ENCODE measurements around the gene TSPO2. TPM values are rescaled to one million over a fixed set of nuclear protein-coding genes. Genes with fewer than 3 reads are reported as not detected.
"Not testable (repeated sequence)": the region's sequence is repeated elsewhere in the genome, so short reads cannot be mapped to it uniquely, and the experiment has no call there.

Gene TSPO2
- total RNA-seq, 1 donor from 2014 or later = not detected

DNA sequence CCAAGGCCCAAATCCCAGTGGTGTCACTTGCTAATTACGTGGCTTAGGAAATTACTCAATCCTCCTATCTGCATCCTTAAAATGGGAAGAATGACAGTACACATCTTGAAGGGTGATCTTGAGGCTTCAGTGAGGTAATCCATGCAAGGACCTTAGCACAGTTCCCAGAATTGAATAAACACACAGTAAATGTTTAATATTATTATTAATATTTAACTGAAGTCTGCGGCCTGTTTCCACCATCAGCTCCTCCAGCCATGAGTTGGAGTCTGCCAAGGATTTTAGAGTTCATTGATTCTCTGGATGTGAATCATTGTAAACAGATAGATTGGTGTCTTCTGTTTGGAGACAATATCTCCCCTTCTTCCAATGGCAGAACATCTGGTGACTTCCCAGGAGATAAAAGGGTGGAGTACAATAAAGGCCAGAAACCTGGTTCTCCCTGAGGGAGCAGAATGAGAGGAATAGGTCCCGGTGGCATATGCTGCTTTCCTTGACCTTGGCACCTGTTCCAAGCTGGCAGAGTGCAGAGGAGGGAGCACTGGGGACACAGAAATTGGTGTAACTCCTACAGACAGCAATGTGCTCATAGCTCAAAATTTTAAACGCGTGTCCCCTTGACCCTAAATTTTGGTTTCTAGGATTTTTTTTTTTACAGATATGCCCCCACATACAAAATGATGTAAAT is 28.7 kb upstream of the TSPO2 start:
- H3K27ac Mint-ChIP-seq = no peak overlapping the region
- H3K4me3 Mint-ChIP-seq = no peak overlapping the region
- intact Hi-C loops (cut with micrococcal nuclease) = no loop called here
- H3K36me3 Mint-ChIP-seq (ENCODE audit: low read depth) = no peaks in the 10 kb centered on the region
- H3K4me1 Mint-ChIP-seq = no peaks in the 10 kb centered on the region
- no peak for DNase-seq
- H3K27me3 Mint-ChIP-seq = peaks cover 1% of the 10 kb centered on the region
- H3K9me3 Mint-ChIP-seq = no peaks in the 10 kb centered on the region

DNA sequence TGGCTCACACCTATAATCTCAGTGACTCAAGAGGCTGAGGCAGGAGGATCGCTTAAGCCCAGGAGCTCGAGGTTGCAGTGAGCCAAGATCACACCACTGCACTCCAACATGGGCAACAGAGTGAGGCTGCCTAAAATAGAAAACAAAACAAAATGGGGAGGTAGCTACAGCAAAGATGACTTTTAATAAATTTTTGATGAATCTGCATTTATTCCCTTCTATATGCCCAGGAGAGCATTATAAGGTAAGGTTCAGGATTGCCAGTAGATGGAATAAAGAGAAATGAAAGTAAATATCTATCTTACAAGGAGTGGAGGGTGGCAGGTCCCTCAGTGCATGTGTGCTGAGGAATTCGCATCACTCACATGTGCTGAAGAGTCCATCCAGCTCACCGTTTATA is 27.5 kb upstream of the TSPO2 start:
- intact Hi-C loops (cut with micrococcal nuclease) = no loop called here
- Mint-ChIP-seq H3K4me1 (no peaks in the 10 kb centered on the region), H3K27me3 (peaks cover 1% of the 10 kb centered on the region), H3K4me3 (no peak overlapping the region), H3K36me3 (ENCODE audit: low read depth) (no peaks in the 10 kb centered on the region), H3K27ac (no peak overlapping the region), H3K9me3 (no peaks in the 10 kb centered on the region)
- DNase-seq = no peak

DNA sequence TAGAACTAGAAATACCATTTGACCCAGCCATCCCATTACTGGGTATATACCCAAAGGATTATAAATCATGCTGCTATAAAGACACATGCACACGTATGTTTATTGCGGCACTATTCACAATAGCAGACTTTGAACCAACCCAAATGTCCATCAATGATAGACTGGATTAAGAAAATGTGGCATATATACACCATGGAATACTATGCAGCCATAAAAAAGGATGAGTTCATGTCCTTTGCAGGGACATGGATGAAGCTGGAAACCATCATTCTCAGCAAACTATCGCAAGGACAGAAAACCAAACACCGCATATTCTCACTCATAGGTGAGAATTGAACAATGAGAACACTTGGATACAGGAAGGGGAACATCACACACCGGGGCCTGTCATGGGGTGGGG is 26.4 kb upstream of the TSPO2 start:
- H3K27me3 Mint-ChIP-seq; H3K9me3 Mint-ChIP-seq; intact Hi-C loops (cut with micrococcal nuclease); H3K4me3 Mint-ChIP-seq; DNase-seq; H3K4me1 Mint-ChIP-seq; H3K27ac Mint-ChIP-seq; H3K36me3 Mint-ChIP-seq (ENCODE audit: low read depth): not testable (repeated sequence)

DNA sequence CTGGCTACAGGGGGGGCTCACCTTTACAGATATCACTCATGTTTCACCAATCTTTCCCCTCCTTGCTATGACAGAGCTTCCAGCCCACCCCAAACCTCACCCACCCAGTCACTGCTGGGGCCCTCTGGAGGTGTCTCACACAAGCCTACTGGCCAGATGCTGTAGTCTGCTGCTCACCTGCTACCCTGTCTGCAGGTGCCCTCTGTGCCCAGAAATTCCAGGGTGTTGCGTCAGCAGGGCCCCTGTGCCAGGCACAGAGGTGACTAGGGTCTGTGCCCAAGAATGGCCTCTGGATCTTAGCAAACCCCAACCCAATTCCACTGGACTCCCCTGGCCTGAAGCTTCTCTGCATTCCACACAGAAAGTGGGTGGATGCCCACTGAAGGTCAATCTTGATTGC is 24.6 kb upstream of the TSPO2 start:
- H3K9me3 Mint-ChIP-seq = no peaks in the 10 kb centered on the region
- no peaks in the 10 kb centered on the region for H3K27me3 Mint-ChIP-seq
- no peaks in the 10 kb centered on the region for H3K4me1 Mint-ChIP-seq
- H3K4me3 Mint-ChIP-seq = no peak overlapping the region
- H3K27ac Mint-ChIP-seq = no peak overlapping the region
- H3K36me3 Mint-ChIP-seq (ENCODE audit: low read depth) = peaks cover 3% of the 10 kb centered on the region
- no peak for DNase-seq
- intact Hi-C loops (cut with micrococcal nuclease) = no loop called here

DNA sequence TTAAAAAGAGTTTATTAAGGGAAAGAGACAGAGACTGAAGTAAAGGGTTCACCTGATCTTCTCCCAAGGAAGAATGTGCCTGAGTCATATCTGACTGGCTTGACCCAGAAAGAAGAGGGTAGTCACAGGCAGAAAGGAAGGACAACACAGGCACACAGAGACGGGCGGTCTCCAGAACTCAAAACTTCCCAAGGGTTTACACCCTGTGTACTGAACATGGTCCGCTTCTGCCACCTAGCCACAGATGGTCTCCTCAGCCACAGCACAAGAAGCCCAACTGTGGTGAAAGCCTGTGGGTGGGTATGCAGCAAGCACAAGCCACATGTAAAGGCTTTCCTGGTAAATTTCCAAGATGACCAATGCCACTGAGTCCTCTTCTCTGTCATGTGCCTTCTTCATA is 20.4 kb upstream of the TSPO2 start:
- intact Hi-C loops (cut with micrococcal nuclease) = no loop called here
- Mint-ChIP-seq H3K4me3 (no peak overlapping the region), H3K9me3 (no peaks in the 10 kb centered on the region), H3K27me3 (no peaks in the 10 kb centered on the region), H3K36me3 (ENCODE audit: low read depth) (peaks cover 3% of the 10 kb centered on the region), H3K4me1 (peaks cover 2% of the 10 kb centered on the region), H3K27ac (no peak overlapping the region)
- DNase-seq = no peak

DNA sequence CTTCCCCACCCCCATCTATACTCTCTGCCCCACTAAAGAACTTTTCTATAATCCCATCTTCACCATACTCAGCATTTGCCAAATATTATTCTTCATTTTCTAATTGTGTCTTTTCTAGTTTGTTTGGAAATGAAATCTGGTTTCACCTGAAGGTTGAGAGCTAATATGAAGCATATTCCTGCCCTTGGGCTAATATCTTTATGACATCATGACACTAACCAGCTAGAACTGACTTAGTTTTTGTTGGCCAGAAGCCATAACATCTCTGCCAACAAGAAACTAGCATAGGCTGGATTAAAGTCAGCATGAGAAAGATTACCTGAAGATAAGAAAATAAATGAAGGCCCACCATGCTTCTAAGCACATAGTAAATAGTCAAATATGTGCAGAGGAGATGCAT is 20.0 kb upstream of the TSPO2 start:
- DNase-seq = no peak
- intact Hi-C loops (cut with micrococcal nuclease) = no loop called here
- peaks cover 3% of the 10 kb centered on the region for H3K36me3 Mint-ChIP-seq (ENCODE audit: low read depth)
- H3K27me3 Mint-ChIP-seq = no peaks in the 10 kb centered on the region
- no peak overlapping the region for H3K27ac Mint-ChIP-seq
- no peaks in the 10 kb centered on the region for H3K9me3 Mint-ChIP-seq
- H3K4me1 Mint-ChIP-seq = peaks cover 6% of the 10 kb centered on the region
- no peak overlapping the region for H3K4me3 Mint-ChIP-seq

DNA sequence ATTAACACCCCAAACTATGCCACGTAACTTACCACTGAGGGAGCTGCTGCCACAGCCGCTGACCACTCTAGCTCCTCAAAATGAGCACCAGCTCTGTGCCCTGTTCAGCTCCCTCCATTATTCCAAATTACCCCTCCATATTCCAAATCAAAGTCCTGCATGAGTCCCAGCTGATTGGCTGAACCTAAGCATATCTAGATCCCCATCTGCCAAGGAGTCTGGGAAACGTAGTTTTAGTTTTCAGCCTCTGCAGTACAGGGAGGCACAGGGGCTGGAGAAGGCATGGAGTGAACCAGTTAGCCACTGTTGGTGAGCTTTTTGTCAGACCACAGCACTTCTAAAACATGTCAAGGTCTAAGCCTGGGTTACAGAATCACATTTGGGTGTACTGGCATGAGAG is 19.2 kb upstream of the TSPO2 start:
- H3K36me3 Mint-ChIP-seq (ENCODE audit: low read depth) = peaks cover 3% of the 10 kb centered on the region
- DNase-seq = no peak
- H3K4me3 Mint-ChIP-seq = no peak overlapping the region
- H3K4me1 Mint-ChIP-seq = peaks cover 12% of the 10 kb centered on the region
- intact Hi-C loops (cut with micrococcal nuclease) = no loop called here
- H3K27ac Mint-ChIP-seq = no peak overlapping the region
- no peaks in the 10 kb centered on the region for H3K27me3 Mint-ChIP-seq
- H3K9me3 Mint-ChIP-seq = no peaks in the 10 kb centered on the region

DNA sequence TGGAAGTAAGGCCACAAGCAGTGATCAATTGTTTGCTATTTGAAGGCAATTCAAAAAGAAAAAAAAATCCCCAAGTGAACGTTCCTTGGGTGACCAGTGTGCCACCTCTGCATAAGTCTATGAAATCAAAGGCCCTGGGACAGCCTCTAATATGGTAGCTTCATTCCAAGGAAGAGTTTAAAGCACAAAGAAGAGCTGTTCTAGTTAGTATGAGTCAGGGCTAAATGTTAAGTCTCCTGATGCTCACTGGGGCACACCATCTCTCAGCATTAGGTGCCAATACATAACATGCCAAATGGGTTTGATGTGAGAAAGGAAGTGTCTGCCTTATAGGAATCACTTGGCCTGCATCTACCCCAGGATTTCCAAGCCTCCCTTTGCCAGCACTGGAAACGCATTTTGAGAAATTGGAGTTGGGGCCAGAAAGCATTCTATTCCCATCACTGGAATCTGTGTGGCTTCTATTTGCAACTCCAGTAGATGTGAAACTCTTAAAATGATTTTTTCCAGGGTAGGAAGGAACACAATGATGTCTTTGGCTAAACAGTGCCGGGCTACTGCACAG is 16.2 kb upstream of the TSPO2 start:
- Mint-ChIP-seq H3K27me3 (no peaks in the 10 kb centered on the region), H3K4me3 (peak overlapping the region; percentile 40), H3K4me1 (peaks cover 23% of the 10 kb centered on the region), H3K9me3 (no peaks in the 10 kb centered on the region), H3K36me3 (ENCODE audit: low read depth) (no peaks in the 10 kb centered on the region), H3K27ac (no peak overlapping the region)
- DNase-seq = no peak
- intact Hi-C loops (cut with micrococcal nuclease) = loop anchor here (5.0 kb wide), 1 partner anchor 699 kb away; no protein-coding TSS in a partner anchor

DNA sequence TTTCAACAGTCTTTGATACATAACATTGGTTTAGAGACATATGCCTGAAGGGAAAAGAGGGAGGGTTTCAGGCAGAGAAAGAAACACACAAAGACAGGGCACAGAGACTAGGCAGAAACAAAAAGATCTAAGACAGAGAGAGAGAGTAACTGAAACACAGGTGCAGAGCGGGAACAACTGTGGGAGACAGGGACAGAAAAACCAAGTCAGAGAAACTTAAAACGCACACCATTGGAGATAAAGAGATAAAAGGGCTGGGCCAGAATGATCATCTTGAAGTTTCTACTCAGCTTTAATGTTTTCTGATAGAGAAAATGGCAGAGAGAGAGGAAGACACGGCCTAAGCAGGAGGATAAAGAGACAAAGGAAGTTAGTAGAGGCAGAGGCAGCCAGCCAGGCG is 15.0 kb upstream of the TSPO2 start:
- H3K9me3 Mint-ChIP-seq = no peaks in the 10 kb centered on the region
- intact Hi-C loops (cut with micrococcal nuclease) = loop anchor here (1.0 to 5.0 kb wide), 3 partner anchors 21 to 700 kb away; partner anchors contain the start of genes NFYA and OARD1
- peak overlapping the region; percentile 91 for H3K4me3 Mint-ChIP-seq

DNA sequence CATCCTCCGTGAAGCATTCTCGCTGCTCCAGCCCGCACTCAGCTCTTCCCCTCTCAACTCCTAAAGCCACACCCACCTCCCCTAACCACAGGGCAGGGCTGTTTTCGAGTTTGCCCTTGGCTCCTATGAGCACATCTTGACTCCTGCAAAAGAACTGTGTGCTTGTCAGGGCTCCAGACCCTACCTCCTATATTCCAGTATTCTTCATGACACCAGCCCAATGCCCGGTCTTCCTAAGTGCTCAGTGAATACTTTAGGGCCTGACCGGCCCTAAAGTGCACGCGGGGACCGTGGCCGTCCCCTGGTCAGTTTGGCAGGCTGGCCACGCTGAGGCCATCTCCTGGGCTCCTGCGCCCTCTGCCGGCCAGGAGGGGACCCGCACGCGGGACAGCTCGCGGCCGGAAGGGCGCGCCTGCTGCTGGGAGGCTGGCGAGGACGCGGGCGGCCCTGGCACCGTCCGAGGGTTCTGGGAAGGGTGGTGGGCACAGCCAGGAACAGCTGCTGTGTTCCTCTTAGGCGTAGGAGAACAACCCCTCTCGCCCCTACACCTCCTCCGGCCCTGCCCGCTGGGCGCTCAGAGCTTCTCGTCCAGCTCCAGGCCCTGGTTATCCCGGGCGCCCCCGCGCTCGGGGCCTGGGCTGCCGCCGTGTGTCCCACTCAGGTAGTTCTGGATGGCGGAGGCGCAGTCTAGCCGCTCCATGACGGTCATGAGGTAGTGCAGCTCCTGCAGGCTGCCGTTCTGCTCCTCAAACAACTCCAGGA is 14.3 kb upstream of the TSPO2 start:
- Mint-ChIP-seq H3K36me3 (ENCODE audit: low read depth) (no peaks in the 10 kb centered on the region), H3K4me1 (peaks cover 25% of the 10 kb centered on the region), H3K27me3 (no peaks in the 10 kb centered on the region), H3K27ac (peak overlapping the region; percentile 90), H3K4me3 (peak overlapping the region; percentile 91), H3K9me3 (no peaks in the 10 kb centered on the region)
- peak; percentile 96 for DNase-seq
- intact Hi-C loops (cut with micrococcal nuclease) = loop anchor here (1.0 to 5.0 kb wide), 4 partner anchors 11 to 701 kb away; partner anchors contain the start of genes NFYA, OARD1 and UNC5CL

More for the DNA sequence above, 15.0 kb upstream of the TSPO2 start:
- Mint-ChIP-seq H3K36me3 (ENCODE audit: low read depth) (no peaks in the 10 kb centered on the region), H3K27me3 (no peaks in the 10 kb centered on the region), H3K4me1 (peaks cover 25% of the 10 kb centered on the region), H3K27ac (peak overlapping the region; percentile 90)
- DNase-seq = no peak

DNA sequence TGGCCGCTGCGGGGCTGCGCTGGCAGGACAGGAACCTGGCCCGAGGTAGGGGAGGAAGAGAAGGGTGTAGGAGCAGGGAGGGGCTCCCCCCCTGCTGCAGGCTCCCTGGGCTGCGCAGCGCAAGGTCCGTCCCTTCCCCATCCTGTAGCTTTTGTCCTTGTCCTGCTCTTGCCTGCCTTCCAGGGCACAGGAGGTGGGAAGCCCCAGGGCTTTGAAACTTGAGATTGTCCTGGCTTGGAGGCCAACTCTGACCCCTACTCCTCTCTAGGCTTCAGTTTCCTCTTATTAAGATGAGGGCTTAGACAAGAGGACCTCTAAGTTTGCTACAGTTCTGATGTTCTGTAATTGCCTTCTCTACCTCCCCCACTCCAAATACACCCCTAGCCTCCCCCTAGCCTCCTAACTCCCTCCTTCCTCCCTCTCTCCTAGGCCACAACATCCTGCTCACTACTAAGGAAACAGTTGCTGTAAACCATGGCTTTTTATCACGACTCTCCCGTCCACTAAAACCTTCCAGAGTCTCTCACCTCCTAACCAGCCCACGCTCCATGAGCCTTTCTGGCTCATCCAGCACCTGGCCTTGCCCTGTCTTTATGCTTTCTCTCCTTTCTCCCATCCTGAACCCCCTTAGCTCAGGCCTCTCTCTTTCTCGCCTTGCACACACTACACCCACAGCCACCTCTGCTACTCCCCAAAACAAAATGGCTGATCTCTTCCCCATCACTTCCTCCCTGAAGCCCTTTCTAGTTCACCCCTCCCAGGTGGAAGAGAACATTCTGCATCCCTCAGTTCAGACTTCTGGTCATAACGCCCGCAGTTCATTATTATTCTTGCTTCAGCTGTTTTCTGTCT is 13.5 kb upstream of the TSPO2 start:
- intact Hi-C loops (cut with micrococcal nuclease) = loop anchor here (1.0 to 5.0 kb wide), 2 partner anchors 11 to 701 kb away; partner anchors contain the start of gene UNC5CL
- DNase-seq = peak; percentile 66
- no peaks in the 10 kb centered on the region for H3K36me3 Mint-ChIP-seq (ENCODE audit: low read depth)
- no peaks in the 10 kb centered on the region for H3K9me3 Mint-ChIP-seq
- peaks cover 25% of the 10 kb centered on the region for H3K4me1 Mint-ChIP-seq
- H3K27ac Mint-ChIP-seq = peak overlapping the region; percentile 90
- no peaks in the 10 kb centered on the region for H3K27me3 Mint-ChIP-seq
- H3K4me3 Mint-ChIP-seq = peak overlapping the region; percentile 91

DNA sequence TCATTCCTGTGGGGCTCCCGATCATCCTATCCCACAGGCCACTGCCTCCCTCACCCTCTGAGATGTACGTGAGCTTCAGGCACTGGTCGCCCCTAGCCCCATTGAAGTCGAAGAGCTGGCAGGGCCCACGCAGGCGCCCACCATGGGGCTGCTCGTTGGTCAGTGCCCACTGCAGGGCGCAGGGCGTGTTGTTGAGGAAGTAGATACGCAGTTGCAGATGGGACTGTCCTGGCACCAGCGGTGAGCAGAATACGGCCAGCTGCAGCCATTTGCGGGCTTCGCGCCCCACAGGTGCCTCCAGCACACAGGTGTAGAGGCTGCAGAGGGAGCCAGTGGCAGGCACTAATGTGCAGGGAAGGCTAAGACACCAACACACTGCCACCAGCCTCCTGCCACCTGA is 9.4 kb upstream of the TSPO2 start:
- Mint-ChIP-seq H3K27ac (no peak overlapping the region), H3K27me3 (no peaks in the 10 kb centered on the region), H3K4me3 (no peak overlapping the region), H3K36me3 (ENCODE audit: low read depth) (no peaks in the 10 kb centered on the region), H3K9me3 (no peaks in the 10 kb centered on the region), H3K4me1 (peaks cover 14% of the 10 kb centered on the region)
- intact Hi-C loops (cut with micrococcal nuclease) = no loop called here
- DNase-seq = no peak

DNA sequence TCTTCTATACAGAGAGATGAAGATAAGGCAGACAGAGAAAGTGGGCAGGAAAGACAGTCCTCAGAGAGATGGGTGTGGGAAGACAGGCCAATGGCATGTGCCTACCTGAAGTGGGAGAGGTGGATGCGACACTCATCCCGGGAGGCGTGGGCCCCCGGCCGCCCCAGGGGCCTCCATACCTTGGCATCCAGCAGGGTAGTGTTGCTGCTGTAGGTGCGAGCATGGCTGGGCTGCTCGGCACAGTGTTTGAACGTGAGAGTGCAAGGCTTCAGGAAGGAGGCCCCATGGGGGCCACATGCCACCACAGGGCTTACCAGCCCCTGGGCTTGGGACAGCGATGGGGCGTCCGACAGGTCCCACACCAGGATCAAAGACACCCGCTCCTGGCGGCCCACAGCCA is 8.5 kb upstream of the TSPO2 start:
- intact Hi-C loops (cut with micrococcal nuclease) = no loop called here
- Mint-ChIP-seq H3K36me3 (ENCODE audit: low read depth) (no peaks in the 10 kb centered on the region), H3K4me3 (no peak overlapping the region), H3K9me3 (no peaks in the 10 kb centered on the region), H3K27me3 (no peaks in the 10 kb centered on the region), H3K27ac (no peak overlapping the region), H3K4me1 (peaks cover 10% of the 10 kb centered on the region)
- no peak for DNase-seq

Measured in activated CD4-positive, alpha-beta T cell treated with anti-CD3 and anti-CD28 coated beads, Interleukin-2, amount 10 ng/mL, durations not matched to agents 24 days and 14 days (primary cell).